ENCODE results near the gene ARCN1.

GRCh38 chr11:118607401-118608359, 35.5 kb downstream of the ARCN1 start, which contains the start of gene PHLDB1:
- TF ChIP-seq GATA2 (IDR thresholded peaks at IDR 0.05; ENCODE audit: low read depth, low read length) (no peak), GATA3 (IDR thresholded peaks at IDR 0.05; ENCODE audit: low read depth, low read length) (no peak)
